Mesothelial cell of epicardium (in vitro differentiated cells): ENCODE data around the gene BCAT1. TPM values are rescaled to one million over a fixed set of nuclear protein-coding genes. Genes with fewer than 3 reads are reported as not detected.

Source experiments
- DNase-seq, 2 experiments: peaks; one replicate each; pipeline ENCODE4 v3.0.0; 2021; ENCODE audit warnings: low spot score in 2 of 2; ENCODE audit not compliant: unreplicated experiment in 2 of 2
- H3K27ac Mint-ChIP-seq: 2 replicates; pipeline ENCODE4 v1.8.0; 2021; ENCODE audit warnings: mixed read lengths
- H3K27me3 Mint-ChIP-seq: 2 replicates; pipeline ENCODE4 v1.8.0; 2021; ENCODE audit warnings: low read depth, mixed read lengths
- H3K36me3 Mint-ChIP-seq: 2 replicates; pipeline ENCODE4 v1.8.0; 2021; ENCODE audit warnings: mixed read lengths
- H3K4me1 Mint-ChIP-seq: 2 replicates; pipeline ENCODE4 v1.8.0; 2021; ENCODE audit warnings: mixed read lengths
- H3K4me3 Mint-ChIP-seq: 2 replicates; pipeline ENCODE4 v1.8.0; 2021; ENCODE audit warnings: mild to moderate bottlenecking, moderate library complexity, mixed read lengths
- H3K9me3 Mint-ChIP-seq: 2 replicates; pipeline ENCODE4 v1.8.0; 2021; ENCODE audit warnings: mixed read lengths
- CTCF ChIP-seq: fragments of 200-600 bp; sonication (generic); IDR thresholded peaks from one replicate; pipeline ENCODE4 v1.5.0; 2021; ENCODE audit warnings: antibody characterized with exemption; ENCODE audit not compliant: unreplicated experiment
- total RNA-seq: library from RNA; stranded (reverse); gene quantifications from 3 replicates; pipeline ENCODE4 v1.2.1, GENCODE V29; 2021

BCAT1 gene
- total RNA-seq, 1 donor from 2014 or later = 121 TPM

- peaks cover 6% of the 10 kb centered on the region for H3K4me1 Mint-ChIP-seq
- no peaks in the 10 kb centered on the region for H3K9me3 Mint-ChIP-seq
- H3K27me3 Mint-ChIP-seq = no peaks in the 10 kb centered on the region
- no peak for TF ChIP-seq CTCF
- H3K4me3 Mint-ChIP-seq = no peak overlapping the region
- H3K27ac Mint-ChIP-seq = no peak overlapping the region
- H3K36me3 Mint-ChIP-seq = peaks cover 38% of the 10 kb centered on the region
- DNase-seq = no peak
Observed at GRCh38 chr12:24840046-24840800, 108.7 kb downstream of the BCAT1 start.

- DNase-seq = no peak
- peaks cover 38% of the 10 kb centered on the region for H3K36me3 Mint-ChIP-seq
- peaks cover 6% of the 10 kb centered on the region for H3K4me1 Mint-ChIP-seq
- TF ChIP-seq CTCF = no peak
- no peak overlapping the region for H3K4me3 Mint-ChIP-seq
- no peaks in the 10 kb centered on the region for H3K27me3 Mint-ChIP-seq
- H3K27ac Mint-ChIP-seq = no peak overlapping the region
- no peaks in the 10 kb centered on the region for H3K9me3 Mint-ChIP-seq
Observed at GRCh38 chr12:24839268-24839791, 109.6 kb downstream of the BCAT1 start.

- no peaks in the 10 kb centered on the region for H3K27me3 Mint-ChIP-seq
- H3K4me1 Mint-ChIP-seq = peaks cover 6% of the 10 kb centered on the region
- no peak for DNase-seq
- H3K27ac Mint-ChIP-seq = no peak overlapping the region
- H3K4me3 Mint-ChIP-seq = no peak overlapping the region
- peaks cover 37% of the 10 kb centered on the region for H3K36me3 Mint-ChIP-seq
- no peaks in the 10 kb centered on the region for H3K9me3 Mint-ChIP-seq
- TF ChIP-seq CTCF = no peak
Observed at GRCh38 chr12:24838531-24838950, 110.4 kb downstream of the BCAT1 start.

- Mint-ChIP-seq H3K27me3 (no peaks in the 10 kb centered on the region), H3K27ac (no peak overlapping the region), H3K4me1 (peaks cover 6% of the 10 kb centered on the region), H3K4me3 (no peak overlapping the region), H3K36me3 (peaks cover 36% of the 10 kb centered on the region), H3K9me3 (no peaks in the 10 kb centered on the region)
- TF ChIP-seq CTCF = no peak
- no peak for DNase-seq
Observed at GRCh38 chr12:24835377-24835776, 113.5 kb downstream of the BCAT1 start.

- Mint-ChIP-seq H3K27ac (no peak overlapping the region), H3K4me3 (no peak overlapping the region), H3K36me3 (peaks cover 34% of the 10 kb centered on the region), H3K27me3 (no peaks in the 10 kb centered on the region), H3K4me1 (peaks cover 6% of the 10 kb centered on the region), H3K9me3 (no peaks in the 10 kb centered on the region)
- DNase-seq = no peak
- no peak for TF ChIP-seq CTCF
Observed at GRCh38 chr12:24833513-24833912, 115.4 kb downstream of the BCAT1 start.
